Gastroesophageal sphincter (tissue), 4 donors: ENCODE measurements around the gene VAV3. TPM values are rescaled to one million over a fixed set of nuclear protein-coding genes. Genes with fewer than 3 reads are reported as not detected.

Experiments
- ATAC-seq: fragments of 150-250 bp; one replicate; pipeline ENCODE4 v1.9.1; 2016; ENCODE audit warnings: mild to moderate bottlenecking, moderate library complexity
- H3K27ac ChIP-seq, 4 donors: fragments of 200-600 bp; sonication (generic) in 3 of 4; 1 replicate in 3 of 4; 2 replicates in 1 of 4; pipeline ENCODE4 v1.5.1; 2016 to 2019
- H3K27me3 ChIP-seq: fragments of 200-600 bp; sonication (generic); one replicate; pipeline ENCODE4 v1.5.1; 2019
- H3K36me3 ChIP-seq, 2 donors: fragments of 200-600 bp; sonication (generic); one replicate each; pipeline ENCODE4 v1.5.1; 2019; ENCODE audit warnings: control low read depth in 1 of 2
- H3K4me1 ChIP-seq, 3 donors: fragments of 200-600 bp; sonication (generic); 1 replicate in 2 of 3; 2 replicates in 1 of 3; pipeline ENCODE4 v1.5.1; 2016 to 2019; ENCODE audit warnings: control low read depth in 2 of 3
- H3K4me3 ChIP-seq, 2 donors: fragments of 200-600 bp; sonication (generic); one replicate each; pipeline ENCODE4 v1.5.1; 2019; ENCODE audit warnings: mild to moderate bottlenecking in 1 of 2, moderate library complexity in 1 of 2
- H3K9me3 ChIP-seq, 3 donors: fragments of 200-600 bp; sonication (generic); one replicate each; pipeline ENCODE4 v1.5.1; 2017 to 2019; ENCODE audit warnings: control low read depth in 2 of 3
- CTCF ChIP-seq, 4 experiments: fragments of 200-600 bp in 2 of 4; fragments of 450-650 bp in 2 of 4; sonication (generic) in 1 of 4; IDR thresholded peaks; one replicate each; pipeline ENCODE4 v1.5.1; 2017 to 2019; ENCODE audit warnings: antibody characterized with exemption in 4 of 4, mild to moderate bottlenecking in 2 of 4, moderate library complexity in 2 of 4
- EP300 ChIP-seq: sonication (generic); formaldehyde crosslinking; IDR thresholded peaks from one replicate; pipeline ENCODE4 v1.6.1; 2017; ENCODE audit warnings: antibody characterized with exemption, mild to moderate bottlenecking
- POLR2A ChIP-seq, 2 donors: fragments of 450-650 bp; IDR thresholded peaks; one replicate each; pipeline ENCODE4 v1.6.1; 2017; ENCODE audit warnings: antibody characterized with exemption in 2 of 2, mild to moderate bottlenecking in 2 of 2, moderate library complexity in 1 of 2
- POLR2AphosphoS5 ChIP-seq: sonication (generic); formaldehyde crosslinking; IDR thresholded peaks from one replicate; pipeline ENCODE4 v1.6.1; 2017; ENCODE audit warnings: antibody characterized with exemption
- WGBS, 2 donors: methylation state at CpG; one replicate each; pipeline ENCODE4 v1.1.5; 2018; ENCODE audit warnings: low coverage in 1 of 2; 5-methylcytosine and 5-hydroxymethylcytosine counted together
- total RNA-seq, 4 donors: library from RNA; depleted of rRNA; stranded (reverse); fragments of >200 nt; gene quantifications; one replicate each; pipeline ENCODE4 v1.1.0, GENCODE V29; 2016

Gene VAV3
- total RNA-seq, 4 donors from 2014 or later, result 1.3 to 4.7 (median 2.9) TPM

- no peak overlapping the region for H3K4me3 ChIP-seq
- no peaks in the 10 kb centered on the region for H3K4me1 ChIP-seq
- 52 to 93% methylated on average over 3 of the region's 3 CpGs for WGBS, 2 donors
- H3K27ac ChIP-seq, result no peak overlapping the region
- no peaks in the 10 kb centered on the region for H3K36me3 ChIP-seq
- no peak for ATAC-seq
- H3K9me3 ChIP-seq, result no peaks in the 10 kb centered on the region
- TF ChIP-seq POLR2A (IDR thresholded peaks at IDR 0.05), result no peak
- TF ChIP-seq CTCF (IDR thresholded peaks at IDR 0.05), result no peak
- TF ChIP-seq EP300, result no peak
- no peak for TF ChIP-seq POLR2AphosphoS5
- H3K27me3 ChIP-seq, result no peaks in the 10 kb centered on the region
These were observed 316.0 kb downstream of the VAV3 start for GRCh38 chr1:107649023-107649422.

- Histone ChIP-seq H3K4me1 (no peaks in the 10 kb centered on the region), H3K36me3 (no peaks in the 10 kb centered on the region), H3K9me3 (no peaks in the 10 kb centered on the region), H3K27ac (no peak overlapping the region), H3K4me3 (no peak overlapping the region), H3K27me3 (no peaks in the 10 kb centered on the region)
- ATAC-seq, result no peak
- TF ChIP-seq POLR2AphosphoS5, result no peak
These were observed 316.9 kb downstream of the VAV3 start for GRCh38 chr1:107648071-107648470.

- Histone ChIP-seq H3K4me1 (no peaks in the 10 kb centered on the region), H3K36me3 (no peaks in the 10 kb centered on the region), H3K27ac (no peak overlapping the region), H3K27me3 (no peaks in the 10 kb centered on the region), H3K9me3 (no peaks in the 10 kb centered on the region), H3K4me3 (no peak overlapping the region)
- TF ChIP-seq POLR2AphosphoS5, result no peak
- TF ChIP-seq EP300, result no peak
- no peak for TF ChIP-seq CTCF (IDR thresholded peaks at IDR 0.05)
- ATAC-seq, result no peak
- WGBS, 2 donors, result 66 to 84% methylated on average over 2 of the region's 2 CpGs
These were observed 318.0 kb downstream of the VAV3 start for GRCh38 chr1:107647012-107647411.

GRCh38 chr1:107643766-107644165 lies 321.2 kb downstream of the VAV3 start:
- WGBS, 2 donors, result 92% methylated on average over 1 of the region's 1 CpG; no CpG with 5 or more reads in 1 of the 2 donors
- ATAC-seq, result no peak
- H3K4me1 ChIP-seq, result no peaks in the 10 kb centered on the region
- H3K9me3 ChIP-seq, result no peaks in the 10 kb centered on the region
- no peak for TF ChIP-seq CTCF (IDR thresholded peaks at IDR 0.05)
- no peak for TF ChIP-seq POLR2A (IDR thresholded peaks at IDR 0.05)
- TF ChIP-seq EP300, result no peak
- TF ChIP-seq POLR2AphosphoS5, result no peak
- no peaks in the 10 kb centered on the region for H3K27me3 ChIP-seq
- H3K36me3 ChIP-seq, result no peaks in the 10 kb centered on the region
- no peak overlapping the region for H3K4me3 ChIP-seq
- H3K27ac ChIP-seq, result no peak overlapping the region

- Histone ChIP-seq H3K36me3 (no peaks in the 10 kb centered on the region), H3K27ac (no peak overlapping the region), H3K27me3 (no peaks in the 10 kb centered on the region), H3K9me3 (no peaks in the 10 kb centered on the region), H3K4me1 (no peaks in the 10 kb centered on the region), H3K4me3 (no peak overlapping the region)
- no peak for TF ChIP-seq POLR2A (IDR thresholded peaks at IDR 0.05)
- no peak for TF ChIP-seq EP300
- no peak for TF ChIP-seq POLR2AphosphoS5
- TF ChIP-seq CTCF (IDR thresholded peaks at IDR 0.05), result no peak
- ATAC-seq, result no peak
- 83 to 86% methylated on average over 7 of the region's 7 CpGs for WGBS, 2 donors
These were observed 324.8 kb downstream of the VAV3 start for GRCh38 chr1:107640207-107640606.

- TF ChIP-seq POLR2AphosphoS5 (no peak), CTCF (IDR thresholded peaks at IDR 0.05) (no peak), POLR2A (IDR thresholded peaks at IDR 0.05) (no peak), EP300 (no peak)
- no peak for ATAC-seq
- WGBS, 2 donors, result 77 to 83% methylated on average over 2 to 4 of the region's 6 CpGs
These were observed 327.9 kb downstream of the VAV3 start for GRCh38 chr1:107637101-107637500.

More at GRCh38 chr1:107637101-107637500, 327.9 kb downstream of the VAV3 start:
- Histone ChIP-seq H3K27me3 (no peaks in the 10 kb centered on the region), H3K4me3 (no peak overlapping the region), H3K4me1 (no peaks in the 10 kb centered on the region), H3K27ac (no peak overlapping the region), H3K9me3 (no peaks in the 10 kb centered on the region), H3K36me3 (no peaks in the 10 kb centered on the region)
